22Rv1 (cell line): Measurements from ENCODE around the gene MFSD11.

Source experiments
- ZFX ChIP-seq: fragments of 450-650 bp; IDR thresholded peaks from 2 replicates; pipeline ENCODE4 v1.6.1; 2017; ENCODE audit warnings: antibody characterized with exemption, borderline replicate concordance
- TF ChIP-seq, protein P1 (sequence below): fragments of 450-650 bp; IDR thresholded peaks from 2 replicates; pipeline ENCODE4 v1.5.1; 2017; ENCODE audit warnings: mild to moderate bottlenecking

DNA sequence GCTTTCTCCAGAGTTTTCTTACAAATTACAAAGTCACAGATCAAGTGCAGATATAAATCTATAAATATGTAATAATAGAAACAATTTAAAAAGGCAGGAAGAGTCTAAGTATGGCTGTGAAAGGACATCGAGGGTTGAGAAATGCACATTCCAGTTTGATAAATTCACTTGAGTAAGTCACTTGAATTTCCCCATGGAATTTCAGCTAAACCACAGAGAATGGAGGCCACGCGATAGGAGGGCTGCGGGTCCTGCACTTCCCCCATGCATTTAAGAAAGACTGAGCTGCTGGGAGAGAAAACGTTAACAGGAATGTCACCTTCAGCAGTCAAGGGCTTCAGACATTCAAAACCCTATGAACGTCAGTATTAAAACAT is 21.1 kb upstream of the MFSD11 start:
- TF ChIP-seq, protein P1, sequence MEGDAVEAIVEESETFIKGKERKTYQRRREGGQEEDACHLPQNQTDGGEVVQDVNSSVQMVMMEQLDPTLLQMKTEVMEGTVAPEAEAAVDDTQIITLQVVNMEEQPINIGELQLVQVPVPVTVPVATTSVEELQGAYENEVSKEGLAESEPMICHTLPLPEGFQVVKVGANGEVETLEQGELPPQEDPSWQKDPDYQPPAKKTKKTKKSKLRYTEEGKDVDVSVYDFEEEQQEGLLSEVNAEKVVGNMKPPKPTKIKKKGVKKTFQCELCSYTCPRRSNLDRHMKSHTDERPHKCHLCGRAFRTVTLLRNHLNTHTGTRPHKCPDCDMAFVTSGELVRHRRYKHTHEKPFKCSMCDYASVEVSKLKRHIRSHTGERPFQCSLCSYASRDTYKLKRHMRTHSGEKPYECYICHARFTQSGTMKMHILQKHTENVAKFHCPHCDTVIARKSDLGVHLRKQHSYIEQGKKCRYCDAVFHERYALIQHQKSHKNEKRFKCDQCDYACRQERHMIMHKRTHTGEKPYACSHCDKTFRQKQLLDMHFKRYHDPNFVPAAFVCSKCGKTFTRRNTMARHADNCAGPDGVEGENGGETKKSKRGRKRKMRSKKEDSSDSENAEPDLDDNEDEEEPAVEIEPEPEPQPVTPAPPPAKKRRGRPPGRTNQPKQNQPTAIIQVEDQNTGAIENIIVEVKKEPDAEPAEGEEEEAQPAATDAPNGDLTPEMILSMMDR = no peak
- no peak for TF ChIP-seq ZFX
